MCF 10A (cell line): ENCODE data around the gene NRG3. TPM values are rescaled to one million over a fixed set of nuclear protein-coding genes. Genes with fewer than 3 reads are reported as not detected.

Source experiments
- BruUV-seq: library from RNA; stranded (reverse); fragments of 400-500 nt; replicated peaks from 2 replicates; lab custom pipeline; 2021; lab: Mats Ljungman, UMichigan
- CTCF ChIA-PET: fragments of 300-600 bp; sonication (Branson Sonifier 250); formaldehyde crosslinking; extraction: SDS; loops from one replicate; lab custom pipeline; 2021; ENCODE audit warnings: antibody characterized with exemption, inconsistent platforms; lab: Yijun Ruan, JAX
- POLR2A ChIA-PET: fragments of 300-600, 350-650 bp; sonication (Branson Sonifier 250); formaldehyde crosslinking; extraction: SDS; loops from one replicate; lab custom pipeline; 2020; ENCODE audit warnings: antibody characterized with exemption, inconsistent platforms; lab: Yijun Ruan, JAX
- DNase-seq: peaks from one replicate; pipeline ENCODE4 v3.0.0-alpha.2; 2018; ENCODE audit not compliant: unreplicated experiment
- H3K27ac Mint-ChIP-seq: one replicate; pipeline ENCODE4 v1.8.0; 2022; ENCODE audit warnings: mild to moderate bottlenecking, low read depth, mixed read lengths; ENCODE audit not compliant: unreplicated experiment
- H3K27me3 Mint-ChIP-seq: one replicate; pipeline ENCODE4 v1.8.0; 2022; ENCODE audit warnings: mixed read lengths; ENCODE audit not compliant: insufficient read depth, unreplicated experiment
- H3K36me3 Mint-ChIP-seq: one replicate; pipeline ENCODE4 v1.8.0; 2022; ENCODE audit warnings: mild to moderate bottlenecking, moderate library complexity, mixed read lengths; ENCODE audit not compliant: insufficient read depth, unreplicated experiment
- H3K4me1 Mint-ChIP-seq: one replicate; pipeline ENCODE4 v1.8.0; 2022; ENCODE audit warnings: mixed read lengths; ENCODE audit not compliant: insufficient read depth, unreplicated experiment
- H3K4me3 Mint-ChIP-seq: one replicate; pipeline ENCODE4 v1.8.0; 2022; ENCODE audit warnings: mild to moderate bottlenecking, moderate library complexity, mixed read lengths; ENCODE audit not compliant: unreplicated experiment
- H3K9me3 Mint-ChIP-seq: one replicate; pipeline ENCODE4 v1.8.0; 2022; ENCODE audit warnings: mixed read lengths; ENCODE audit not compliant: unreplicated experiment
- intact Hi-C: fragments of 100-400 bp; cut with micrococcal nuclease; formaldehyde crosslinking; loops from 2 replicates; pipeline ENCODE4 v1.14.1; 2022
- total RNA-seq: library from RNA; stranded (reverse); gene quantifications from 2 replicates; pipeline ENCODE4 v1.2.3, GENCODE V29; 2022
- TF ChIP-seq, protein P1 (sequence below): fragments of 200-600 bp; IDR thresholded peaks from one replicate; pipeline ENCODE4 v1.8.0; 2022; ENCODE audit warnings: antibody characterized with exemption, mild to moderate bottlenecking; ENCODE audit not compliant: unreplicated experiment

NRG3 gene
- total RNA-seq, 1 experiment from 2014 or later = not detected

DNA sequence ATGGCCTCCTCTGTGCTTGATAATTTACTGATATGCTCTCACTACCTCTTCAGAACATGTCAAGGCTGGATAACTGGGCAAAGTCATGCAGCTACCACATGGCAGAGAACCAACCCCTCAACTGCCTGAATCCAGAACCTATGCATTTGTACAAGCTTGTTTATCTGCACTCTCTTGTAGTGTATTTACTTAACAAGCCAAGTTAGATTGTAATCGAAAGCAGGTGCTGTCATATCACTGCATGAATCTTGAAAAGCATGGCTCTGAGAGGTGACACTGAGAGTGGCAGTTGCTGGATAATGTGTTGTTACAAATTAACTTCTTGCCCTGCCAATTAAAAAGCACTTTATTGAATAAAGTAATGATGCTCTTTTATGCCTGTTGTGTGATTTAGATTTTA is 588.6 kb downstream of the NRG3 start:
- CTCF ChIA-PET = no interaction called here
- POLR2A ChIA-PET = interaction anchor here (1.2 kb wide), 1 partner anchor 23 kb away, joined by 4 read pairs; no protein-coding TSS in a partner anchor
- TF ChIP-seq, protein P1, sequence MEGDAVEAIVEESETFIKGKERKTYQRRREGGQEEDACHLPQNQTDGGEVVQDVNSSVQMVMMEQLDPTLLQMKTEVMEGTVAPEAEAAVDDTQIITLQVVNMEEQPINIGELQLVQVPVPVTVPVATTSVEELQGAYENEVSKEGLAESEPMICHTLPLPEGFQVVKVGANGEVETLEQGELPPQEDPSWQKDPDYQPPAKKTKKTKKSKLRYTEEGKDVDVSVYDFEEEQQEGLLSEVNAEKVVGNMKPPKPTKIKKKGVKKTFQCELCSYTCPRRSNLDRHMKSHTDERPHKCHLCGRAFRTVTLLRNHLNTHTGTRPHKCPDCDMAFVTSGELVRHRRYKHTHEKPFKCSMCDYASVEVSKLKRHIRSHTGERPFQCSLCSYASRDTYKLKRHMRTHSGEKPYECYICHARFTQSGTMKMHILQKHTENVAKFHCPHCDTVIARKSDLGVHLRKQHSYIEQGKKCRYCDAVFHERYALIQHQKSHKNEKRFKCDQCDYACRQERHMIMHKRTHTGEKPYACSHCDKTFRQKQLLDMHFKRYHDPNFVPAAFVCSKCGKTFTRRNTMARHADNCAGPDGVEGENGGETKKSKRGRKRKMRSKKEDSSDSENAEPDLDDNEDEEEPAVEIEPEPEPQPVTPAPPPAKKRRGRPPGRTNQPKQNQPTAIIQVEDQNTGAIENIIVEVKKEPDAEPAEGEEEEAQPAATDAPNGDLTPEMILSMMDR = no peak

DNA sequence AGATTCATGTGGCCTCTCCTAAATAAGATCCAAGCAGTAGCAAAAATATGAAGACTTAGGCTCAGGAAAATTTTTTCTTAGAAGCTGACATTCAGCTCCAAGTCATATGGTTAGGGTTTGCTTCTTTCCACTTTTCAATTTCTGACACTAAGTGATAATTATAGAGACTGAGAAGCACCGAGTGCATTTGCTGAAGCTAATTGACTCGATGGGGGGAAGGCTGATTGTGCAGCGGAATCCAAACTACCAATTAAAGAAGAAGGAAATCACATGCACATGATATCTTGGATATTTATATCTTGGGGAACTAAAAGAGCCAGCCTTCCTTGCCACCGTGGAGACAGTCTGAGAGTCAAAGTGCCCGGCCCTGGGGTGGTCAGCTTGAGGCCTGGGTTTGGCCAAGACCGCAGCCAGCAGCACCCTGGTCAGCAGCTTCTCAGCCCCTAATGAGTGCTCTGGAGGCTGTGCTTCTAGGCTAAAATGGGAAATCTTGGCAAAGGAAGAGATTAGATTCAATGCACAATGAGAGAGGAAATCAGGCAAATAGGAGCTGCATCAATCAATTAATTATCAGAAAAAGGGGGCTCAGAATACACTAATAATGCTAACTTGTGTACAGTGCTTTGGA is 589.3 kb downstream of the NRG3 start:
- POLR2A ChIA-PET = interaction anchor here (0.5 kb wide), 1 partner anchor 565 kb away, joined by 3 read pairs; no protein-coding TSS in a partner anchor
- Mint-ChIP-seq H3K27me3 (no peaks in the 10 kb centered on the region), H3K27ac (no peak overlapping the region)

More for the DNA sequence above, 588.6 kb downstream of the NRG3 start:
- no peaks in the 10 kb centered on the region for H3K27me3 Mint-ChIP-seq
- no peak overlapping the region for H3K4me3 Mint-ChIP-seq
- H3K27ac Mint-ChIP-seq = no peak overlapping the region
- no TSS peak for BruUV-seq
- H3K36me3 Mint-ChIP-seq = no peaks in the 10 kb centered on the region
- intact Hi-C loops = no loop called here
- no peak for DNase-seq
- H3K9me3 Mint-ChIP-seq = peaks cover 6% of the 10 kb centered on the region
- peaks cover 6% of the 10 kb centered on the region for H3K4me1 Mint-ChIP-seq

DNA sequence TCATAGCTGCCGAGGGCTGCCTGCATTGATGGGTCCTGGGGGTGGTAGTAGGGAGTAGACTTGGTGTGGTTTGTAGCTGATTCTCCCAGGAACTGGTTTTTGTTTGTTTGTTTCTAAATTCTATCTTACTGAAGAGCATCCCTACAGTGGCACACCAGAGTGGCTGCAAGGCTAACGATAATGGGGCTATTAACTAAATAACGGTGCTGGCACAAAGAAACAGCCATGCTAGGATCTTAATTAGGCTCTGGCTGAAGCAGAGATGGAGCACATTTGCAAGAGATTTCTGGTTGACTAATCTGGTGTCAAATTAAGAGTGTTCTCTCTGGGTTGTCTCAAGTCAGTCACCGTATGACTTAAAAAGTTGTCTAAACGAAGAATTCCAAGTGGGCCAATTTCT is 590.0 kb downstream of the NRG3 start:
- Mint-ChIP-seq H3K36me3 (no peaks in the 10 kb centered on the region), H3K4me1 (peaks cover 6% of the 10 kb centered on the region), H3K27me3 (no peaks in the 10 kb centered on the region), H3K9me3 (peaks cover 6% of the 10 kb centered on the region), H3K4me3 (no peak overlapping the region), H3K27ac (no peak overlapping the region)
- intact Hi-C loops = no loop called here
- TF ChIP-seq, protein P1 = no peak
- BruUV-seq = no TSS peak
- DNase-seq = no peak
- CTCF ChIA-PET = interaction anchor here (0.6 to 1.3 kb wide), 2 partner anchors 51 to 1000 kb away, joined by 4 read pairs; no protein-coding TSS in a partner anchor
- POLR2A ChIA-PET = no interaction called here

More for the DNA sequence above, 589.3 kb downstream of the NRG3 start:
- no peak for DNase-seq
- no peaks in the 10 kb centered on the region for H3K36me3 Mint-ChIP-seq
- H3K9me3 Mint-ChIP-seq = peaks cover 6% of the 10 kb centered on the region
- CTCF ChIA-PET = interaction anchor here (0.6 kb wide), 1 partner anchor 1000 kb away, joined by 4 read pairs; no protein-coding TSS in a partner anchor
- TF ChIP-seq, protein P1 = no peak
- H3K4me3 Mint-ChIP-seq = no peak overlapping the region
- intact Hi-C loops = no loop called here
- no TSS peak for BruUV-seq
- peaks cover 6% of the 10 kb centered on the region for H3K4me1 Mint-ChIP-seq

DNA sequence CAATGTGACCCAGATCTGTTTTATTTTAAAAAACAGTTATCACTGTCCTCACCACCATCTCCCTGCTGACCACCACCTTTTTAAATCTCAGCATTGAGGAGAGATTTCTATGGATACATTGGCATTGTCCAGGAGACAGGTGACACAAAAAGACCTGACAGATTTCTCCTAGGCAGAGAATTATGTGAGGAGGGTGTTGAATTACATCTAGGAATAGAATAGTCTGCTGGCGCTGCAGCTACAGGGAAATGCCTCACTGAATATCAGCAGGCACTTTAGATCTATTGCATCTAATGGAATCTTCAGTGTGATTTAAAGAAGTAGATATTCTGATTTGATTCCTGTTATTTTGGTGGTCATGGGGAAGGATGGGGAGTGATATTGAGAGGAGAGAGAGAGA is 593.5 kb downstream of the NRG3 start:
- TF ChIP-seq, protein P1 = no peak
- POLR2A ChIA-PET = no interaction called here
- no peak overlapping the region for H3K4me3 Mint-ChIP-seq
- no peak overlapping the region for H3K27ac Mint-ChIP-seq
- no peaks in the 10 kb centered on the region for H3K4me1 Mint-ChIP-seq
- H3K9me3 Mint-ChIP-seq = no peaks in the 10 kb centered on the region
- no peaks in the 10 kb centered on the region for H3K27me3 Mint-ChIP-seq
- no peak for DNase-seq
- H3K36me3 Mint-ChIP-seq = no peaks in the 10 kb centered on the region
- intact Hi-C loops = no loop called here
- CTCF ChIA-PET = interaction anchor here (0.7 kb wide), 1 partner anchor 66 kb away, joined by 4 read pairs; no protein-coding TSS in a partner anchor
- no TSS peak for BruUV-seq
